ENCODE data around the gene RPS29.
"Not testable (repeated sequence)": the region's sequence is repeated elsewhere in the genome, so short reads cannot be mapped to it uniquely, and the experiment has no call there.

RPS29 gene

DNA sequence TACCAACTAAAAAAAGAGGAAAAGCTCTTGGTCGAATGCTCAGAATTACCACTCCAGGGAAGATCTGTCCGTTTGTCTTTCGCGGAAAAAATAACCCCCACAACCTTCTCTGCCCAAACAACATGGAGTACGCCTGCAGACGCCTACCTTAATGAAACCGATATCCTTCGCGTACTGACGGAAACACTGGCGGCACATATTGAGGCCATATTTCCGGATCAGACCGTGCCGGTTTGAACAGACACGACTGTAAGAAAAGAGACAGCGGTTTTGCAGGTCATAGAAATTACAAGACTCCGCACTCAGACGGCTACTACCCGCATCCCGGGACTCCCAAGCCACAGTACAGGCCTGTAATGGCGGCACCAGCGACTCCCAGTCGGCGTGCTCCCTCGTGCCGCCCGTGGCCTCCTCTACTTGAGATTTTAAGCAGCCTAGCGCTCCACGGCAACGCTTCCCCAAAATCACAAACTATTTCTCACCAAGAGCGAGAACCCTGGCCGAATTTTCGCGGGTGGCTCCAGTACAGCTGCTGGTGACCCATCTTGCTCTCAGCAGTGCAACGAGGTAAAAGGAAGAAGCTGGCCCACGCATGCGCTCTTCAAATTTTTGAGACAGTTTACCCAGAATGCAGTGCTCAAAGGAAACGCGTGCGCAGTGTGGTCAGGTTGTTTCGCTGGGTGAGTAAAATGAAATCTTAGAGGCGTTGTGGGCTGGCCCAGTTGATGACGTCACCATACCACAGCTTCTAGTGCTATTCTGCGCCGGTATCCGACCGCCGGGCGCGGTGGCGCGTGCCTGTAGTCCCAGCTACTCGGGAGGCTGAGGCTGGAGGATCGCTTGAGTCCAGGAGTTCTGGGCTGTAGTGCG lies at the start of gene RPS29:
TSS of gene RPS29 (minus strand) at position 578 of the 870 bp plus-strand sequence. CDS start at position 544, 34 bp downstream.
- DNase-seq: peak; percentile 100

DNA sequence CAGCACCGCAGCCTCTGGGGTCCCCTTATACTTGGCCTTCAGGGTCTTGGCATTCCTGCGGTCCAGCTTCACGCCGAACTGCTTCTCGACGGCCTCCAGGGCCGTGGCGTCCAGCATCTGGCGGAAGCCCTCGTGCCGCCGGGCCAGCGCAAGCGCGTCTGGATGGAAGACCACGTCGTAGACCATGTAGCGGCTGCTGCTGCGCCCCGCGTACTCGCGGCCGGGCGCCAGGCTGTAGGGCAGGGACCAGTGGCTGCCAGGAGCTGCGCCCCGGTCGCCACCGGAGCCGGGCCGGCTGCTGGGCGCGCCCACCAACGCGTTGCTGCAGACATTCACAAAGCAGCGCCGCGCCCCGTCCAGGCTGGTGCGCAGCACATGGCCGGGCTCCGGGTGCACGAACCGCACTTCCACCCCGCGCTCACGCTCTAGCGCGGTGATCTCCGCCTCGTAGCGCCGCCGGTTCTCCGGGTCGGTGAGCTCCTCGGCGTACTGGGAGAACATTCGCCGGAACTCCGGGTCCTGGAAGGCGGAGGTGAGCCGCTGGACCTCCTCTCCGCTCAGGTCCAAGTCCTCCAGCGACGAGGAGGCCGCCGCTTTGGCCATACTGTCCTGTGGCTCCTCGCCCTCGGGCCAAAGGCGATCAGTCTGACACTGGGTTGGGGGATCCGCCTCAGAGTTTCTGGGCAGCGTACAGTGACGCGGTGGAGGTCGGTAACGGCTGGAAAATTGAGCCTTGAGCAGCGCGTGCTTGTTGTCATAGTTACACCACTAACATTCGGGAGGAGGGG lies 48.6 kb upstream of the RPS29 start, which contains the start of gene DNAAF2:
TSS of gene DNAAF2 (minus strand) at position 698 of the 788 bp plus-strand sequence. CDS start at position 603, 95 bp downstream.
- DNase-seq: peak; percentile 64

DNA sequence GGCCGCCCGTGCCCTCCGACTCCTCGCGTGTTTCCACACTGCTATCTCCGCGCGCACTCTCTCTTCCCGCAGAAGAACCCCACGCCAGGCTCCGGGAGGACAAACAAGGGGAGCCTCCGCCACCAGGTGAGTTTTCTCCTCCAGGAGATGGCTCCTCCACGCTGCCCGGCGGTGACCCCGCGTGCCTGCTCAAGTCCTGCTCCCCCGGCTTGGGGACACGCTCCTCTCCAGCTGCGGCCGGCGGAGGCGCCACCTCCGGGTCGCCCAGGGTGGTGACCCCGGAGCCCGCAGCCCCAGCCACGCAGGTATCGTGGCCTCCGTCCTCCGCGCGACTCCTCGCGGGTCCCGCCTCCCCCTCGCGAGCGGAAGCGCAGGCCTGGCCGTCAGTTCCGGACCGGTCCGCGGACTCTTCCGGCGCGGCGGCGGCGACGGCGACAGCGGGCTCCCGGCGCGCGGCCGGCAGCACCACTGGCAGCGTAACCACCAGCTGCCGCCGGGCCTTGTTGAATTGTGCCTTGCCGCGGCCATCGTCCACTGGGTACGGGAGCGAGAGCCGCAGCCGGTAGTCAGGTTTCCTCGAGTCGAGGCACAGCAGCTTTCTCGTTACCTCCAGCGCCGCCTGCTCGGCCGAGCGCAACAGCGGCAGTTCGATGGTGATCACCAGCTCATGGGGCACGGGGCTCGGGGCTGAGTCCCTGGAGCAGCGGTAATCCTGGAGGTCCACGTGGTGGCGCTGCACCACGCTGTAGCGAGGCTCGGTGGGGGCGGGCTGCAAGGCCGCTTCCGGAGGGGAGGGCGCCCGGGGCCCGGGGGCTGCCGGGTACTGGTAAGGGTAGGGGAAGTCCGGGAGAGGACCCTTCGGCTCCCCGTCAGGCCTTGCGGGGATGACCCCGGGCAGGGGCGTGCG lies 47.7 kb upstream of the RPS29 start:
- DNase-seq: peak; percentile 94

DNA sequence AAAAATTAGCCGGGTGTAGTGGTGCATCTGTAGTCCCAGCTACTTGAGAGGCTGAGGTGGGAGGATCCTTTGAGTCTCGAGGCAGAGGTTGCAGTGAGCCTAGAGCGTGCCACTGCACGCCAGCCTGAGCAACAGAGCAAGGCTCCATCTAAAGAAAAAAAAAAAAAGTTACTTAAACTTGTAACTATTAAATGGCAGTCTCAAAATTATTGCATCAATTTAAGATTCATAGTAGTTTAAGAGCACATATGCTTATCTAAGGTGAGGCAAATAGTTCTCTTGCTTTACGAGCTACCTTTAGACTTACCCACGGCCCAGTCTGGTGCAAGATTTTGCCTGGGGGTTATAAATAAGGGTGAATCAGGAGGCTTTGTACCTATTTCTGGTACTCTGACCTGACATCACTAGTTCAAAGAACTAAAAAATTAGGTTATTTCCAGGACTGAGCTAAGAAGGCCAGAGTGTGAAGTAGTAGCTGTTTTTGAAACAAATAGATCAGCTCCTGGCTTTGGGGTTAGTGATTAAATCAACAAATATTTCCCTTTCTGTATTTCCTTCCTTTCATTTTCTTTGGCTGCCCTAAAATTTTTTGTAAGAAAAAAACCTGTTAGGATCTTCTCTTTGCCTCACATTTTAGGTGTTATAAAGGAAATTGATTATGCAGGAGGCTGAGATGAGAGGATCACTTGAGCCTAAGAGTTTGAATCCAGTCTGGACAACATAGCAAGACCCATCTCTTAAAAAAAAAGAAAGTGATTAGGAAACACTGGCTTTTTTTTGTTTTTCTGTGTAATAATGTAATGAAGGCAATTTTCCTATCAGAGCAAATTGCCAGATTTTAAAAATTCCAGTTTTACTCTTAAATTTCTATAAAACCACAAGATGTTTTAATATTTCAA lies 38.0 kb upstream of the RPS29 start:
- no peak for DNase-seq

GRCh38 chr14:49623387-49623786 lies 37.2 kb upstream of the RPS29 start:
- DNase-seq: no peak

- DNase-seq: no peak
These were observed 35.9 kb upstream of the RPS29 start for GRCh38 chr14:49622022-49622607.

DNA sequence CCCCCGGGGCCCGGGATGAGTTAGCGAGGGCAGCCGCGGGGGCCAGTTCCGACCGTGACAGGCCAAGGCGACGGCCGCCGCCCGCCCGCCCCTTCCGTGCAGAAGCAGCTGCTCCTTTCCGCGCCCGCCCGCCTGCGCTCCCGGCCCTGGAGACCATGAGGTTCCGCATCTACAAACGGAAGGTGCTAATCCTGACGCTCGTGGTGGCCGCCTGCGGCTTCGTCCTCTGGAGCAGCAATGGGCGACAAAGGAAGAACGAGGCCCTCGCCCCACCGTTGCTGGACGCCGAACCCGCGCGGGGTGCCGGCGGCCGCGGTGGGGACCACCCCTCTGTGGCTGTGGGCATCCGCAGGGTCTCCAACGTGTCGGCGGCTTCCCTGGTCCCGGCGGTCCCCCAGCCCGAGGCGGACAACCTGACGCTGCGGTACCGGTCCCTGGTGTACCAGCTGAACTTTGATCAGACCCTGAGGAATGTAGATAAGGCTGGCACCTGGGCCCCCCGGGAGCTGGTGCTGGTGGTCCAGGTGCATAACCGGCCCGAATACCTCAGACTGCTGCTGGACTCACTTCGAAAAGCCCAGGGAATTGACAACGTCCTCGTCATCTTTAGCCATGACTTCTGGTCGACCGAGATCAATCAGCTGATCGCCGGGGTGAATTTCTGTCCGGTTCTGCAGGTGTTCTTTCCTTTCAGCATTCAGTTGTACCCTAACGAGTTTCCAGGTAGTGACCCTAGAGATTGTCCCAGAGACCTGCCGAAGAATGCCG lies 35.1 kb upstream of the RPS29 start:
- peak; percentile 49 for DNase-seq

DNA sequence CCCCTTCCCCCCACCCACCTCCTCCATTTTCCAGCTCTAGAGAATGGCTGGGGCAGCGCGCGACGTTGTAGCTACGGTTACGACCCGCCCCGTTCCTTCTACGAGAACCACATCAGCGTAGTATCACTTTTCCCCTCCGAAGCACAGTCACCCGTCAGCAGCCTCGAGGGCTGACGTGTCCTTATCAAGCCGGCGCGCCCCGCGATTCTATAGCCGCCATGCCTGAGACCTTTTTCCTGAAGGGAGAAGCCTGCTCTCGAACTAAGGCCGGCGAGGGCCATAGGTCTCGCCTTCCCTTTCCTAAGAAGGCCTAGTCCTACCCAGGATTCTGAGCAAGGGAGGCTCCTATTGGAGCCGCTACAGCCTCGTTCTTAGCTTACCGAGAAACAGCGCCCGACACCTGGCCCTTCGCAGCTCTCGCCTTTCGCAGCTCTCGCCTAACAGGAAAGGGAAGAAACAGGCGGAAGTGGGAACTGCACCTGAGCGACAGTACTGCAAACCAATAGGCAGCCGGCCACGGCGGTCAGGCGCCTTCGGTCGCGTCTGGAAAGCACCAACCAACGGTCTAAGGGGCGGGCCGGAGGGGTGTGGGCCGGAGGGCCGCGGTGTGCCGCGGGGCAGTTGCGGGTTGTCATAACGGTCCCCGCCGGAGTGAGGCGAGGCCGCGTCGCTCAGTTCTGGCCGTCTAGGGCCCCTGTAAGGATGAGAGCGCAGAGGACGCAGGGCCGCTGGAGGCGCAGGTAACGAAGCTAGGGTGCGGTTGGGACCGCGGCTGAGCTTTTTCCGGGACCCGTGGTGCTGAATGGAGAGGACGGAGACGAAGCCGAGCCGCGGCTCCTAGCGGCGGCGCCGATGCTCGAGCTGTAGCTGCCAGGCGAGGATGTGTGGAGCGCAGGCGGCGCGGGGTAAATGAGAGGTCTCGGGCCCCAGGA lies 34.3 kb upstream of the RPS29 start, which contains the start of the genes MGAT2 and RPL36AL:
TSS of gene MGAT2 (plus strand) at position 618 of the 932 bp plus-strand sequence. CDS start 470 bp downstream, outside the sequence.
TSS of gene RPL36AL (minus strand) at position 445 of the 932 bp plus-strand sequence. CDS start 1,522 bp downstream, outside the sequence.
- peak; percentile 98 for DNase-seq

DNA sequence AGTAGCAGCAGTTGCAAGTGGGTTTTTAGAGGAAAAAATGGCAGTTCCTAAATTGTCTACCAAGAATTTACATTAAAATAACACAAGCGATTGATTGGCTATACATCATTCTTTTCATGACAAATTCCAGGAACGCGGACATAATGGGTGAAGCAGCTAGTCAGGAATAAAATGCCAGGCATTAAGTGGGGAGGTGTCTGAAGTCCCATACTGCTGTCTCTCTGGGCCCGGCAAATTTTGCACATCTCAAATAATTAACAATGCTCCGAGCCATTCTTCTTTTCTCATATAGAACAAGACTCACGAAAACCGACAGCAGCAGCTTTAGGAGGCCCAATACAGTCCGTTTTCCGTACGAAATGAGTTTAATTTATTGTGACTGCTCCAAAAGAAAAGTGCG lies 33.5 kb upstream of the RPS29 start:
- DNase-seq: no peak

DNA sequence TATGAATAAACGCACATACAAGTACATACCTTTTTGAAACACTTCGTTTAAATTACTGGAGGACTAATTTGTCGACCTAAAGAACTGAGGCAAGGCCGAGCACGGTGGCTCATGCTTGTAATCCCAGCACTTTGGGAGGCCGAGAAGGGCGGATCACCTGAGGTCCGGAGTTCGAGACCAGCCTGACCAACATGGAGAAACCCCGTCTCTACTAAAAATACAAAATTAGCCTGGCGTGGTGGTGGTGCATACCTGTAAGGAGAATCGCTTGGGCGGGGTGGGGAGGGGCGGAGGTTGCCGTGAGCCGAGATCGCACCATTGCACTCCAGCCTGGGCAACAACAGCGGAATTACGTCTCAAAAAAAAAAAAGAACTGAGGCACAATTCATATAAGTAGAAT lies 33.1 kb upstream of the RPS29 start:
- DNase-seq: not testable (repeated sequence)

- no peak for DNase-seq
These were observed 31.8 kb upstream of the RPS29 start for GRCh38 chr14:49617852-49618519.

- DNase-seq: no peak
These were observed 29.6 kb upstream of the RPS29 start for GRCh38 chr14:49615776-49616175.

GRCh38 chr14:49614196-49614595 lies 28.0 kb upstream of the RPS29 start:
- peak; percentile 42 for DNase-seq

DNA sequence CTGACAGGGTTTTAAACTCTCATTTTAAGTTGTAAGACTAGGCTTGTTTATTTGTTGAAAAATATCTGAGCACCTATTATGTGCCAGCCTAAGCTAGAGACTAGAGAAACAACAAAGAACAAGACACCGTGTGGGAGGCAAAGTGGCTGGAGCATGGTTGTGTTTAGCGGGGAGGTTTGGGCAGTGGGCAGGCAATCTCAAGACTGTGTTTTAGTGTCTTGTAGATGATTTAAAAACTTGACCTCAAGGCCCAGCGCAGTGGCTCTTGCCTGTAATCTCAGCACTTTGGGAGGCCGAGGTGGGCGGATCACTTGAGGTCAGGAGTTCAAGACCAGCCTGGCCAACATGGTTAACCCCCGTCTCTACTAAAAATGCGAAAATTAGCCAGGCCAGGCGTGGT lies 26.5 kb upstream of the RPS29 start:
- DNase-seq: no peak

DNA sequence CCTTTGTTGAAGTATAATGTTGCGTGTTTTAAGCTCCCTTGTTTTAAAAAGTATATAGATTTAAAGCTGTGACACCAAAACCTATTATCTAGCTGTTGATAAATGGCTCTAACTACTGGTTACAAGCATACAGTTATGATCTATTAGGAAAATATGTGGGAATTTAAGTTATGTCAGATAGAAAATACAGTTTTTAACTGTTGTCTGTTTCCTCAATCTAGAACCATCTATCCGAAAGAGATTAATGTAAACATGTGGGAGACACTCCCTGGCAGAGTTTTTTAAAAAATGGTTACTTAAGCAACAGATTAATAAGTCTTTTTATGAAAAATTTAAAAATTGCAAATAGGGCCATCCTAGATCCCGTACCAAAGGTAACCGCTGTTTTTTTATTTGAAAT lies 26.1 kb upstream of the RPS29 start:
- DNase-seq: no peak

DNA sequence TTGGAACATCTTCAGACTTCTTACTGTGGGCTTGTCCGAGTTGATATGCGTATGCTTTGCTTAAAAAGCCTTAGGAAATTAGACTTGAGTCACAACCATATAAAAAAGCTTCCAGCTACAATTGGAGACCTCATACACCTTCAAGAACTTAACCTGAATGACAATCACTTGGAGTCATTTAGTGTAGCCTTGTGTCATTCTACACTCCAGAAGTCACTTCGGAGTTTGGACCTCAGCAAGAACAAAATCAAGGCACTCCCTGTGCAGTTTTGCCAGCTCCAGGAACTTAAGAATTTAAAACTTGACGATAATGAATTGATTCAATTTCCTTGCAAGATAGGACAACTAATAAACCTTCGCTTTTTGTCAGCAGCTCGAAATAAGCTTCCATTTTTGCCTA lies 21.4 kb upstream of the RPS29 start:
- DNase-seq: no peak

- peak; percentile 77 for DNase-seq
These were observed 12.5 kb upstream of the RPS29 start, which contains the start of gene LRR1 for GRCh38 chr14:49598485-49599300. Gene LRR1 (plus strand): TSS chr14:49598940. CDS start chr14:49599021, 81 bp downstream.

- no peak for DNase-seq
These were observed 12.0 kb upstream of the RPS29 start for GRCh38 chr14:49598189-49598484.

Measured in fibroblast of upper back skin (primary cell).